Osteoblast (primary cell): ENCODE data around the gene SIN3A. TPM values are rescaled to one million over a fixed set of nuclear protein-coding genes. Genes with fewer than 3 reads are reported as not detected.

ENCODE experiments used
- DNase-seq: peaks from one replicate; pipeline ENCODE4 v3.0.0; 2011; ENCODE audit warnings: low spot score, mixed read lengths; ENCODE audit not compliant: insufficient read length; ENCODE audit errors: missing footprints
- H2AFZ ChIP-seq: 2 replicates; pipeline ENCODE4 v1.6.0; 2011; ENCODE audit warnings: mild to moderate bottlenecking, low read length
- H3K27ac ChIP-seq: 2 replicates; pipeline ENCODE4 v1.5.1; 2011; ENCODE audit warnings: mild to moderate bottlenecking, low read depth, low read length, moderate library complexity
- H3K27me3 ChIP-seq: 2 replicates; pipeline ENCODE4 v1.6.0; 2012; ENCODE audit warnings: mild to moderate bottlenecking, control low read depth, inconsistent platforms, low read length, moderate library complexity; ENCODE audit not compliant: insufficient read depth
- H3K36me3 ChIP-seq: 2 replicates; pipeline ENCODE4 v1.5.1; 2011; ENCODE audit warnings: mild to moderate bottlenecking, low read length, control low read depth, moderate library complexity; ENCODE audit not compliant: insufficient read depth
- H3K4me1 ChIP-seq: 2 replicates; pipeline ENCODE4 v1.5.1; 2011; ENCODE audit warnings: mild to moderate bottlenecking, low read length, control low read depth, moderate library complexity; ENCODE audit not compliant: insufficient read depth
- H3K4me2 ChIP-seq: 2 replicates; pipeline ENCODE4 v1.6.0; 2011; ENCODE audit warnings: mild to moderate bottlenecking, low read length; ENCODE audit not compliant: insufficient read depth
- H3K4me3 ChIP-seq: fragments of 200-600 bp; sonication (generic); 3 replicates; pipeline ENCODE4 v1.5.1; 2012; ENCODE audit warnings: mild to moderate bottlenecking, low read length, inconsistent platforms; ENCODE audit not compliant: insufficient read depth
- H3K79me2 ChIP-seq: 2 replicates; pipeline ENCODE4 v1.6.0; 2012; ENCODE audit warnings: mild to moderate bottlenecking, low read length, control low read depth, inconsistent platforms; ENCODE audit not compliant: insufficient read depth
- H3K9me3 ChIP-seq: 2 replicates; pipeline ENCODE4 v1.5.1; 2011; ENCODE audit warnings: low read depth, low read length, control low read depth
- H4K20me1 ChIP-seq: 2 replicates; pipeline ENCODE4 v1.6.0; 2012; ENCODE audit warnings: mild to moderate bottlenecking, low read length, control low read depth; ENCODE audit not compliant: insufficient read depth
- total RNA-seq: library from RNA; depleted of rRNA; stranded (reverse); fragments of >200 nt; gene quantifications from 2 replicates; pipeline ENCODE4 v1.2.3, GENCODE V29; 2012
- TF ChIP-seq, protein P1 (sequence below): IDR thresholded peaks from 2 replicates; pipeline ENCODE4 v1.5.1; 2011; ENCODE audit warnings: mild to moderate bottlenecking, low read depth, low read length, moderate library complexity; ENCODE audit errors: extremely low read depth

The SIN3A gene
- total RNA-seq, 1 donor = 36.2 TPM

DNA sequence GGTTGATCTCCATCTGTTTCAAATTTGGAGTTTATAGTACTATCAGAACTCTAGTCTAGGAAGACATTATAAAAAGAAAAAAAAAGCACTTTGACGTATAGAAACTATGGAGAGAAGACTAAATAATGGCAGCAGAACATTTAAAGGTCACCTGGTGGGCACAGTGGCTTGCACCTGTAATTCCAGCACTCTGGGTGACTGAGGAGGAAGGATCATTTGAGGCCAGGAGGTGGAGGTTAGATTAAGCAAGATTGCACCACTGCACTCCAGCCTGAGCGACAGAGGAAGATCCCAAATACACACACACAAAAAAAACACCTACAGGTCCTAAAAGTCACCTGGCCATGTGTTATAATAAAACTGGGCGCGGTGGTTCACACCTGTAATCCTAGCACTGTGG, 13.8 kb downstream of the SIN3A start:
- H3K27me3 ChIP-seq = no peaks in the 10 kb centered on the region
- DNase-seq = no peak
- no peaks in the 10 kb centered on the region for H3K9me3 ChIP-seq
- peaks cover 25% of the 10 kb centered on the region for H4K20me1 ChIP-seq
- no peak overlapping the region for H2AFZ ChIP-seq
- no peak overlapping the region for H3K4me3 ChIP-seq
- TF ChIP-seq, protein P1, sequence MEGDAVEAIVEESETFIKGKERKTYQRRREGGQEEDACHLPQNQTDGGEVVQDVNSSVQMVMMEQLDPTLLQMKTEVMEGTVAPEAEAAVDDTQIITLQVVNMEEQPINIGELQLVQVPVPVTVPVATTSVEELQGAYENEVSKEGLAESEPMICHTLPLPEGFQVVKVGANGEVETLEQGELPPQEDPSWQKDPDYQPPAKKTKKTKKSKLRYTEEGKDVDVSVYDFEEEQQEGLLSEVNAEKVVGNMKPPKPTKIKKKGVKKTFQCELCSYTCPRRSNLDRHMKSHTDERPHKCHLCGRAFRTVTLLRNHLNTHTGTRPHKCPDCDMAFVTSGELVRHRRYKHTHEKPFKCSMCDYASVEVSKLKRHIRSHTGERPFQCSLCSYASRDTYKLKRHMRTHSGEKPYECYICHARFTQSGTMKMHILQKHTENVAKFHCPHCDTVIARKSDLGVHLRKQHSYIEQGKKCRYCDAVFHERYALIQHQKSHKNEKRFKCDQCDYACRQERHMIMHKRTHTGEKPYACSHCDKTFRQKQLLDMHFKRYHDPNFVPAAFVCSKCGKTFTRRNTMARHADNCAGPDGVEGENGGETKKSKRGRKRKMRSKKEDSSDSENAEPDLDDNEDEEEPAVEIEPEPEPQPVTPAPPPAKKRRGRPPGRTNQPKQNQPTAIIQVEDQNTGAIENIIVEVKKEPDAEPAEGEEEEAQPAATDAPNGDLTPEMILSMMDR = no peak
- no peaks in the 10 kb centered on the region for H3K4me1 ChIP-seq
- peaks cover 89% of the 10 kb centered on the region for H3K79me2 ChIP-seq
- H3K27ac ChIP-seq = no peak overlapping the region
- peaks cover 18% of the 10 kb centered on the region for H3K36me3 ChIP-seq
- no peak overlapping the region for H3K4me2 ChIP-seq

DNA sequence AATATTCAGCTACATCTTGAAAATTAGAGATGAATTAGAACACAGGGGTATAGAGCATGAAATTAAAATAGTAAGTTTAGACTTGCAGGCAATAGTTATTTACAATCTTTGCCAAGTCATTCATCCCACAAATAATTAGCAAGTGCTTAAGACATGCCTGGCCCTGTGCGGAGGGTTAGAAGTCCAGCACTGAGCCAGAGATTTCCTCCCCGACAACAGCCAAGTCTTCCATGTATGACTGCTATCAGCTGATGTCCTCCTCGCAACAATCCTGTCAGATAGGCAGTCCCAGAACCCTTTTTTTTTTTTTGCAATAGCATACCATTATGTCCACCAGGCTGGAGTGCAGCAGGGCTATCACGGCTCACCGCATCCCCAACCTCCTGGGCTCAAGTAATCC, 14.6 kb downstream of the SIN3A start:
- no peak overlapping the region for H3K27ac ChIP-seq
- H3K27me3 ChIP-seq = no peaks in the 10 kb centered on the region
- no peak overlapping the region for H3K4me2 ChIP-seq
- peaks cover 24% of the 10 kb centered on the region for H4K20me1 ChIP-seq
- H3K4me1 ChIP-seq = peaks cover 4% of the 10 kb centered on the region
- H3K79me2 ChIP-seq = peaks cover 91% of the 10 kb centered on the region
- DNase-seq = no peak
- TF ChIP-seq, protein P1 = no peak
- H3K9me3 ChIP-seq = no peaks in the 10 kb centered on the region
- H2AFZ ChIP-seq = no peak overlapping the region
- H3K4me3 ChIP-seq = no peak overlapping the region
- peaks cover 17% of the 10 kb centered on the region for H3K36me3 ChIP-seq

DNA sequence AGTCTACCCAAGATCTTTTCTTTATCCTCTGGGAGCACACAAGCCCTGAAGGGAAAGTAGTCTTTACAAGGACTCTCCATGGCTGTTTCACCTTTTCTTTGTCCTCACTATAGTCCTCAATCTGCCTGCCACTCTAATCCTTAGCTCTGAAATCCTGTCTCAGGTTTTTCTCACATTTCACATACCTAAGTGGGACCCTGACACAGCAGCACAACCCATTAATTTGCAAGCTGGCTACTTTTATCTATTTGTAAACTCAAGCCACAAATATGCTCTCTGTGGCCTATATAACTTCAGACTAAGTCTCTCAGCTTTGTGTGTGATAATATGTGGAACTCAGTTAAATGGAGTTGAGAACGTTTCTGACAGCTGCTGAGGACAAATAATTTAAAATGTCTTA, 19.8 kb downstream of the SIN3A start:
- peak; percentile 53 for DNase-seq
- peak overlapping the region; percentile 81 for H3K27ac ChIP-seq
- no peaks in the 10 kb centered on the region for H3K9me3 ChIP-seq
- peaks cover 67% of the 10 kb centered on the region for H3K79me2 ChIP-seq
- no peak overlapping the region for H2AFZ ChIP-seq
- TF ChIP-seq, protein P1 = no peak
- peaks cover 35% of the 10 kb centered on the region for H3K36me3 ChIP-seq
- peaks cover 12% of the 10 kb centered on the region for H3K4me1 ChIP-seq
- no peak overlapping the region for H3K4me3 ChIP-seq
- peak overlapping the region; percentile 17 for H3K4me2 ChIP-seq
- peaks cover 19% of the 10 kb centered on the region for H4K20me1 ChIP-seq
- H3K27me3 ChIP-seq = no peaks in the 10 kb centered on the region

DNA sequence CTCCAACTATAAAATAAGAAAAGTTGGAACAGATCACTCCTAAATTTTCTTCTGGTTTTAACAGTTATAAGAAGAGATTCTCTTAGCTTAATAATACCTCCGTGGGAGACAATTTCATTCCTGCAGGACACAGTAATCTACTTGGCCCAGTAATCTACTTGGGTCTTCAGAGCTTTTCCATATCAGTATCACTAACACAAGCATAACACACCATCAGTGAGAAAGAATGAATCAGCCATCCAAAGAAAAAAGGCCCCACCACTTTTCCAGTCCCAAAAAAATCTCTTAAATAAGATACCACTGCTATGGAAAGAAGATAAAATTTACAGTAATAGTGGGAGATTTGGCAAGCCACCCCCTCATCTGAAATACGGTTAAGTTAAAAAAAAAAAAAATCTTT, 20.2 kb downstream of the SIN3A start:
- Histone ChIP-seq H3K4me1 (peaks cover 12% of the 10 kb centered on the region), H2AFZ (no peak overlapping the region), H3K27me3 (no peaks in the 10 kb centered on the region), H3K36me3 (peaks cover 36% of the 10 kb centered on the region), H3K4me2 (peak overlapping the region; percentile 17), H3K9me3 (no peaks in the 10 kb centered on the region), H3K27ac (peak overlapping the region; percentile 81), H3K79me2 (peaks cover 67% of the 10 kb centered on the region), H4K20me1 (peaks cover 15% of the 10 kb centered on the region), H3K4me3 (no peak overlapping the region)
- TF ChIP-seq, protein P1 = no peak
- DNase-seq = no peak
